NCI-H82 (cell line): ENCODE measurements around the gene CYTIP.

Source experiments
- DNase-seq: peaks from one replicate; lab custom pipeline; 2025; lab: John Stamatoyannopoulos, UW

Gene CYTIP

DNA sequence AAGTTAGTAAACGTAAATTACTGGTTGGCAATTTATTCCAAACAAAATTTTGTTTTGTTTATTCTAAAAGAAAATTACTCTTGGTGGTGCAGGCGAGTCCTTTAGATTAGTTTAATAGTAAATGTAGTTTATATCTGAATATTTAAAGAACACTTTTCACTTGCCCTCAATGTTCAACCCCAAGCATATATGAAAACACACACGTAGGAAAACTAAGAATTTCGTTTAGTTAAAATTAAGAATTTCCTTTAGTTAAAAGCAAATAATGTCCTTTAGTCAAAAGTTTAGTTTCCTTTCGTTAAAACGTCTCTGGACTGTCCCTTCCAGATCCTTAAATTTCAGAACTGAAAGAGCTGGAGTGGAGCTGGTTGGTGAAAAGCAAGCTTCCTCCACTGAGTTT, 19.1 kb upstream of the CYTIP start:
- DNase-seq = no peak

DNA sequence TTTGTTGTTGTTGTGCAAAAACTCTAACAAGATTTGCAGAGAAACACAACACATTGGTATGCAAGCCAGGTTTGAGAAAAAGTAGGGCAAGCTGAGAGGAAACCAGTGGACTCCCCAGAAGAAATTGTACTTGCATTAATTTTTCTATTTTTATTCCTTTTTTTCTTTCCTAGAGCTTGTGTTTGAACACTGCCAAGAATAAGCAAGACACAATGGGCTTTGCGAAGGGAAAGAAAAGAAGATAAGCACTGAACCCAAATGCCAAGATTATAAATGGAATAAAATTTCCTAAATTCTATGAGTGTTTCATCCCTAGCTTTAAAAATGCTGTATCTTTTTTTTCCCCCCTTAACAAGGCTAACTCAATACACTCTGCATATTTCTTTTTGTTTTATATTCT, 17.0 kb upstream of the CYTIP start:
- no peak for DNase-seq

DNA sequence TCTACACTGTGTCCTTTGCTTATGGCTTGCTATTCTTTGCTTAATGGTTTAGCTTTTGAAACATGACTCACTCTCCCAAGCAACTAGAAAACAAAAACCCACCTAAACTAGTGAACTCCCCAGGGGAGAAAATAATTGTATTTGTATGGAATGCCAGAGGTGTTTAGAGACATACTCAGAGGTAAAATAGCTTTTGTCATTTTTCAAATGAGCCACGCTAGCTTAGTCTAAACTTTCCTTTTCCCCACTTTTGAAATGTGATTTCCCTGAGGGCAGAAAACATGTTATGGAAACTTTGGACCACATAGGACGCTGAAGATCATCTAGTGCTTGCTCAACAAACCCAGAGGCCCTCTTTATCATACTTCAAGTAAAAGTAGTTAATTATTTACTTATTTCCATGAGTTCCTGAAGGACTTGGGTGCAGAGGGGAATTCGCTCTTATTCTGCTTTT, 16.5 kb upstream of the CYTIP start:
- DNase-seq = no peak

DNA sequence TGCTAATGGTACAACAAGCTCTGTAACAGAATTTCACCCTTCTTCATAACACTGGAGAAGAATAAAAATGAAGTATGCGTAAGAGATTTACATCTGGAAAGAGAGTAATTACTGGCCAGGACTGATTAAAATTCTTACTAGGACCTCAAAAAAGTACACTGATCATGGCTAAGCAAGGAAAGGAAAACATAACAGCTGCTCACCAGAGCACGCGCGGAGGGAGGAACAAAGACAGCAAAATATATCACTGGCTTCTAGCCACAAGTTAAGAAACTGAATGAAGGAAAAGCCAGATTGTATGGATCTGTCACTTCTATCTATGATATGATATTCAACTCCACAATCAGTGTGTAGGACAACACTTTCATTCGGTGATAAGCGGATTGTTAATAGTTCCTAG, 15.6 kb upstream of the CYTIP start:
- DNase-seq = no peak

DNA sequence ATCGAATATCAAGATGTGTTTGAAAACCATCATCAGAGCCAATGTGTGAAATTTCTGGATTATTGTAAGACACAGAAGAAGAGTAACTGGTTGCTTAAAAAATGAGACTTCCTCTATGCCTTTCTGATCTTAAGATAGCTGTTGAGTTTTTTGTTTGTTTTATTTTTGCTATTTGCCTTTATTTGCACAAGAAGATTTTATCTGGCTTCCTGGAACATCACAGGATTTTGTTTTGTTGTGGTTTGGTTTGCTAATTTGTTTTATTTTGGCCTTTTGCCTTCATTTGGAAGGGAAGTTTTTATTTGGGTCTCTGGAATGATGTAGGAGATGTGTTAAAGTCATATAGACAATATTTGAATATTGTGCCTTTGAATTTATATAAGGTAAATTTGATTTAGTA, 3.9 kb upstream of the CYTIP start:
- no peak for DNase-seq

DNA sequence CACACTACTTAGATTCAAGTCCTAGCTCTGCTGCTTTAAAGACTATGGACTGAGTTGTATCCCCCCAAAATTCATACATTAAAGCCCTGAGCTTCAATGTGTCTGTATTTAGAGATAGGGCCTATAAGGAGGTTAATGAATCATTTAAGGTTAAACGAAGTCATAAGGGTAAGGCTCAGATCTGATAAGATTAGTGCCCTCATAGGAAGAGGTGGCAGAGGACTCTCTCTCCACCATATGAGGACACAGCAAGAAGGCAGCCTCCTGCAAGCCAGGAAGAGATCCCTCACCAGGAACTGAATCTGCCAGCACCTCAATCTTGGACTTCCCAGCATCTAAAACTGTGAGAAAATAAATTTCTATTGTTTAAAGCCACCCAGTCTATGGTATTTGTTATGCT, 3.1 kb upstream of the CYTIP start:
- no peak for DNase-seq

DNA sequence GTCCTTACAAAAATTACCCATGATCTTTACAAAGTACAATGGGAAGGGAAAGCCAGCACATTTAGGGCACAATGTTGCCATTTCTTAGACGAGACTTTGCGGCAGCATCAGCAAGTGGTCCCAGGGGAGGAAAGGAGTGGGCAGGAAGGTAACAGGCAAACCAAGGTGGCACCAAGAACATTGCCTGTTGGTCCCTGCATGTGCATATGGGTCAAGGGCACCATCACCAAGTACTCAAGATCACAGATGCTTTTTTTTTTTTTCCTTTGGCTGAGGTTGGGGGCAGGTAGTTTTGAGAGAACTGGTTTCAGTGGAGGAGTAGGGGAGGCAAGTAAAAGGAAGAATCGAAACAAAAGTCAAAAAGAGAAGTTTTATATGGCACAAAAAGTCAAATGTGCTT, 752 bp upstream of the CYTIP start:
- DNase-seq = no peak

DNA sequence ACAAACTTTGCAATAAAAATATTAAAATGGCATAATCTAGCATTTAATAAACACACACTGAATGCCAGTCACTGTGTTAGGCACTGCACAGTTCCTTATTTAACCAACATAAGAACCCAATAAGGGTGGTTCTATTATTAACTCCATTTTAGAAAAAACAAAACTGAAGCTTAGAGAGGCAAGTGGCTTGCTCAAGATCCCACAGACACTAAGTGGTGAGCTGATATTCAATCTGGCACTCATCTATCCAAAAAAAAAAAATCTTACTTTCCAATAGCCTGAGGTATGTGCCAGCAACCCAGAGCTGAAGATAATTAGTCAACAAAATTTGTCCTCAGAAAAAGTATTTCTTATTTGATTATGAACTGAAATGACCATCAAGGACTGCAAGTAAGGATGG, 799 bp downstream of the CYTIP start:
- no peak for DNase-seq

DNA sequence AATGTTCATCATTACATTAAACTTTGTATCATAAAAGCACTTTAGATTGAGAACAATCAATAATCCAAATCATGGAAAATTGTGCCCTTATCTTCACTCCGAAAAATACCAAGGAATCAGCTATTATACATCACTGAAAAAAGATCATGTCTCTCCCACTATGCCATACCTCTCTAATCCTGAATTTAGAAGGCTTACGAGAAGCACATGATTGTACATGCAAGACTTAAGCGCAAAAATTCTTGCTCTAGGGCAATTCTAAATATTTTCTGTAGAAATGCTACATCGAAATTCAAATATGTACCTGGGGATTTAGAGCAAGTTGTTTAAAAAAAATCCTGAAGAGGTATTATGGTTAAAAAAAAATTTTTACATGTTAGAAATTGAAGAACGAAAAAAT, 1.3 kb downstream of the CYTIP start:
- DNase-seq = no peak

DNA sequence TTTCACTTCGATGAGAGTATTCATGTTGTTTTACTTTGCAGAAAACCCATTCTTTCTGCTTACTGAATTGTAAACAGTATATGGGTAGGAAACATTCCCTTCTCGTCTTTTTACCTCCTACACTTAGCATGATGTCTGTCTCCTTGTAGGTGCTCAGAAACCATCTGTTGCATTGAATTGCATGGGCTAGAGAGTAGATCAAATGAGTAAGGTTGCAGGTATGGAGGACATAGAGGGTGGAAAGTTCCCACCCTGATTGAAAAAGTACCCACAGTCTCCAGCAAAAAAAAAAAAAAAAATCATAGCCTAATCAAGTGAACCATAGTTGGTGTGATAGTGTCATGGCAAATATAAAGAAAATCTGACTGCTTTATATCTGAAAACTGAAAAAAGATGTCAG, 1.7 kb downstream of the CYTIP start:
- DNase-seq = no peak

DNA sequence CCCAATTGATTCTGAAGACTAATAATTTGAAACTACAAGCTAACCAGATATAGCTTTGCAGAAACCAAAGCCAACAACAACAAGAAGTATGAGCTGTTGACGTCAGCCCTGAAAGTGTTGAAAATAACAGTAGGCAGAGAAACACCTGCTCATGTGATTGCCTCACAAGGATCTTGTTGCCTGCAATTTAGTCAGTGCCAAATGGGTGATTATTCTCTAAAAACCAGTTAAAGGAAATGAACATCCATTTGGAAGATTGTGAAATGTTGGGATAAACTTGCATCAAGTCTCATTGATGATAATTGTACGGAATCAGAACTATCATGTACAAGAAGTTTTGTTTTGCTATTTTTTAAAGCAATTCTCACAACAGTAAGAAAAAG, 2.8 kb downstream of the CYTIP start:
- no peak for DNase-seq

DNA sequence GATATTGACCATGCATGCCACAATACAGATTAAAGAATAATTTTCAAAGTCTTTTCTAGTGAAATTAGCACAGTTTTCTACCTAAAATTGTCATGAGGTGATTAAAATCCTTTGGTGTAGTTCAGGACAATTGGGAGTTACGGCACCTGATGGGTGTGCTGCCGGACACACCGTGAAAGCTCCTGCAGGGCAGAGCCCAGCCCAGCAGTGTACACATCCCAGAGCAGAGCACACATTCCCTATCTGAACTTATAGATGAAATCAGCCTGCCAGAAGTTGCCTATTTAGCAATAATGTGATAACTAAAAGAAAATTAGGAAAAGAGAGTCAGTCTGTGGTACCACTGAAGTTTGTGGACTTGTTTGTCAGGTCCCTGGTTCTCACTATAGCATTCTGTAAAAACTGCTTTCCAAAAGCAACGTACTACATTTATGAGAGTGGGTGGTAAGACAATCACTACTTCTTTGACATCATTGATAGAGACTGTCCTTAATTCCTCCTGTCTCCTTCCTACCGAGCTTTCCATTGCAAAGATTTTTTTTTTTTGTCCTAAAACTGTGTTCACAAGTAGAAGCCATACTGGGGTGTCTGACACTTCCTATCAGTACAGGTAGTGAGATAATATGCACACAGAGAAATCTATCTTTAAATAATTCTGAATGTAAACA, 3.4 kb downstream of the CYTIP start:
- no peak for DNase-seq

DNA sequence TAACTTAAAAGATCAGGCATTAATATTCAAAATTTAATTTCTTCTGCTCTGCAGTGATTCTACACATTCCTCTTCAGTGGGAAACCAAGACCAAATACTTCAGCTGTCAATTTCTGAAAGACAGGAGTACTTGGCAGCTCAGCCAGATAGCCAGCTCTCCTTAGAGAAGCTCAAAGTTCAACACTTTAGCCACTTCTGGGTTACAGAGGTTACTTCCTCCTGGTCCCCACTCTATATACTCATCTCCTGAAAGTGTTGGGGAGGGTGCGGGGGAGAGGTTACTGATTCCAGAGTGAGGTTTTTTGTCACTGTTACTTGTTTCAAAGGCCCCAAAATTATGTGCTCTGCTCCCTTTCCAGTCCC, 4.1 kb downstream of the CYTIP start:
- DNase-seq = no peak

DNA sequence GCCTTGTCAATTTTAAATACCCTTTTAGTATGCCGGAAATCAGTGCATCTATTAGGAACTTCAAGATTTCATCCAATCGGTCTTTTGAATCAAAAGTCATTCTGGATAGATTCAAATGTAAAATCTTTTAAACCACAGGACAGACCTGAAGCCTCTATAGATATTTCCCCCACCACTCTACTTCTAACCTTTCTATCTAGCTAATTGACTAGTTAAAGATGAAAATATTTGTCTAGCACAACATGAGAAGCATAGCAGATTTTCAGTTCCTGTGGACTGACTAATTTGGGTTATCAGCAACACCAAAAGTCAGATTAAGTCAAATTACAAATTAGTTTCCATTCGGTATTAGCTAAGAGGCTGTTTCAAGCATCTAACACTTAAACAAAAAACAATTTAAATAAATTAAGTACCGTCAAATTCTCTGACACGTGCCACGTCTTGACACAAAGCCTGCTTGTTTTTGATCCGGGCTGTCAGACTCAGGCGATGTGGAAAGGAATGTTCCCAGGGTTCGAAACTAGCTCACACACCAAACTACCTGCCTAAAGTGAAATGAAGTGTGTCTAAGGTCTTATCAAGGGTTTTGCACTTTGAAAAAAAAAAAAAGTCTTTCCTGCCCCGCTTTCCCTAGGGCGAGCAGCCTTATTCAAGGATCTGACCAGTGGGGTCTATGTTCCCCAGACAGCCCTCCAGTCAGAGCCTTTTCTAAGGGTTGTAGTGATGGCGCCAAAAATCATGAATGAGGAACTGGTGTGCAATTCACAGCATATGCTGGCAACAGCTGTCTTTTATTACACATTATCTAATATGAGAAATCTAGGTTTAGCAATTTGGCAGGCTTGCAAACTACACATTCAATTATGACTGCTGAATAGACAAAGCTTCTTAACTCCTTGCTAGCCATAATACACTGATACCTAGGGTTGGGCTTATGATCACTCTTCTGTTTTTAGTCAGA, 4.7 kb downstream of the CYTIP start:
- DNase-seq = no peak

DNA sequence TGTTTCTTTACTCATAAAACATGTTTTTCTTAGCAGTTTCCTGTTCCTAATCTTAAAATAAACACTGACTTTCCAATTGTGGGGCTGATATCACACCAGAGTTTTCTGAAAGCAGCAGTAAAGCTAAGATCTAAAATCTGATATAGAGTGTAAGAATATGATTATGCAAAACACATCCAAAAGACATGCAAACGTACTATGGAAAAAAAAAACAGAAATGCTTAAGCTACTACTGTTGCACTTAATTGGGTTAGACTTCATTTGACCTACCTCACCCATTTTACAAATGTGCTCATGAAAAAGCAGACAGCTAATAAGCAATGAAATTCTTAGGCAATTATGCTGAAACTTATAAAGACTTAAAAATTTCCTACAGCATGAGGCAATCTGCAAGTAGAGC, 10.5 kb downstream of the CYTIP start:
- no peak for DNase-seq

DNA sequence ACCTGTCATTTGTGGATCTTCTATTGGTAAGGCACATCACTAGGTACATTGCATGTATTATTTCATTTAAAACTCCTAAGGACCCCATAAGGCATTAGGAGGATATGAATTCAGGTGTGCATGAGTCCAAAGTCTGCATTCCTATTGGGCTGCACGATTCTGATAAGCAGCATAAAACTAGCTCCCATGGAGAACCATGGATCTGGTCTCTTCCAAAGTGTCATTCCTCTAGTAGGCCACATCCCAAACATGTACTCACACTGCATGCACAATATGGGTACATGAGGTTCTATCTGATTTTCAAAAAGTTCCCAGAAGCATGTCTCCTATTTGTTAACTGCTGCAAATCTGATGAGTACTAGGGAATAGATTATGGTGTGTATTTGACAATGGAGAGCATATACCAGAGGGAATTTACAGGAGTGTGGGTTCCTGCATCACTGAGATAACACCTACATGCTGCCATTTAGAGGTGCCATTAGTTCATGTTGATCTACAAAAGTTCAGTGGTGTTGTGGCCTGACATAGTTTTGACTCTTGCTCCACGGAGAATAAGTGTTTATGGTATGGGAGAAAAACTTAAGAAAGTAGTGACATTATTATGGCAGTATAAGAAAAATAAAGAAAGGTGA, 11.3 kb downstream of the CYTIP start:
- no peak for DNase-seq

DNA sequence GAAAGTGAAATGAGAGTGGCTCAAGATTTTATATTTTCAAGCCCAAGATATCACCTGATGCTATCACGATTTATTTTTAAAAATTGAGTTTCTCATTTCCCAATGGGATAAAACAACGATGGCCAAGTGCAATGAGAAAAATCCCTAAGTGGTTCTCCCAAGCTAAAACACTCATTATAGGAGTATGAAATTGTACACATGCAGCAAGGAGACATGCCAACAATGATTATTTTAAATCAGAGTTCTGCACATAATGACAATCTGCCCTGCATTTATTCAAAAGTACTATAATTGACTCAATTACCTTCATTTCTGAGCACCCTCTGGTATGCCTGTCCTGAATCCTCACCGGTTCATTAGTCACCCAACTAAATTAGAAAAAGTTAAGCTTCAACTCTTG, 12.7 kb downstream of the CYTIP start:
- DNase-seq = no peak

DNA sequence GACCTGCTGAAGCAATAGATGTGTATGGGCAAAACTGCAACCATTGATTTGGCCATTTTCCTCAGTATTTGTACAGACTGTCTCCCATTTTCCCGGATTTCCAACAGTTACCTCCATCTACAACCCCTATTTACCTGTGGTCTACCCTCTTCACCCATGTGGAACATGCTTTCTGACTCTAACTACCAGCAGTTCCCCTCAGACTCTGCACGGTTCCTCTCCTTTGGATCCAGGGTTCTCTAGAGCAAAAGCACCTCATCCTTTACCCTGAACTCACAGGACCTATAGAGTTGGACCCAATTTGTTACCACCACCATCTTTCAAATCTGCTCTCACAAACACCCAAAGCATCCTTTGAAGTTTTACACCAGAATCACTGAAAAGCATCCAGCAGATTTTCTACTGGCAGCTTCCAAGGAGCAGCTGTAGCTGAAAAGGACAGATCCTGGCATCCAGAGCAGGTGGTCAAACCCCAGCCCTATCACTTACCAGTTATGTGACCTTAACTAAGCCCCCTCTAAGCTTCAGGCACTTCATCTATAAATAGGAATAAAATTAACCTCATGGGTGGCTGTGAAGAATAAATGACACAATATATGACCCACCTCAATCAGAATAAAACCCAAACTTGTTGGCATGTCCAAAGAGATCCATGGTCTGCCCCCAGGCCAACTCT, 15.3 kb downstream of the CYTIP start:
- no peak for DNase-seq

DNA sequence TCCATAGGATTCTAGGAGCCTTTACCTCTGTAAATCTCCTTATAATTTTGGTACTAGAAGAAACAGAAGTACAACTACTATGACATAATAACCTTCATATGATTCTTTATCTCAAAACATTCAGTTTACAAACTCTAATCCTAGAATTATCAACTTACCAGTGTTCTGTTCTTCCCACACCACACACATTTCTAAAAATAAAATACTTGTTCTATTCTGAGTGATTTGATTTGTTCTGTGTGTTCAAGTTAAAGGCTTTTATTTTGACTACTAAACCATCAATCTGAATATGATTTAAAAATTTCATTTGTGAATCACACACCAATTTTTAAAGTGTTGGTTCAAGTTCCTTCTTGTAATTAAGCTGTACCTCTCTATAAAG, 16.0 kb downstream of the CYTIP start:
- DNase-seq = no peak

DNA sequence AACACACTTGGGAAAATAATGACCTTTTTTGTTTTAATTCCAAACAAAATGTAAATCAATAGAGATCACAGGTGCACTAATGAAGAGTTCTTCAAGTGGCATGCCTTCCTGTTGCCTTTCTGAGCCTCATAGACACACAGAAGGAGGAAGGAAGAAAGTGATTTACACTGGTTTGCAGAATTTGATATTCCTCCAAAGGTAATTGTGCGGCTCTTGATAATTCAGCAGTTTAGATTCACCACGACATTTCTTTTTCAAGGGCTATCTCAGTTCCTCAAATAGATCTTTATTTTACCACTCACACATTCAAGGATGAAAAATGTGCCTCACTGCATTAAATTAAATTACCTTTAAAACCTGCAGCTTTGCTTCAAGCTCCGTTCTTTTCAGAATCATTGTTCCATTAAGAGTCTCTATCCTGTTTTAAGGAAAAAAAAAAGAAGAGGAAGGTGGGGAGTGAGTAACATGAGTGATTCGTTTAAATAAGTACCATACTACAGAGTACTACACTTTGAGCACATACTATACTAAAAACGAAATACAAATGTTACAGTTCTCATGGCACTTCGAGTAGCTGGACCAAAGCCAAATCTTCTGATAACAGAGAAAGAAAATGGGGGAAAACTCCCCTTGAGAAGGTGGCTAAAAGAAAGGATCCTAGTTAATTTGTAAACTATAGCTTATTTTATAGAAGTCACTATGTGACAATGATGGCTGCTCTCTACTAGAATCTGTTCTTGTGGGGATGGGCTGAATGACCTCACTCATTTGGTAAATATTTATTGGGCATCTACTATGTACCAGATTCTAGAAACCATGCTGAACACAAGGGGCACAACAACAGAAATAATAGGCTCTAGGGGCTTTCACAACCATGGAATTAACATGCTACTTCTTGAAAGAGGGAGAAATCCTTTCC, 16.6 kb downstream of the CYTIP start:
- DNase-seq = no peak

DNA sequence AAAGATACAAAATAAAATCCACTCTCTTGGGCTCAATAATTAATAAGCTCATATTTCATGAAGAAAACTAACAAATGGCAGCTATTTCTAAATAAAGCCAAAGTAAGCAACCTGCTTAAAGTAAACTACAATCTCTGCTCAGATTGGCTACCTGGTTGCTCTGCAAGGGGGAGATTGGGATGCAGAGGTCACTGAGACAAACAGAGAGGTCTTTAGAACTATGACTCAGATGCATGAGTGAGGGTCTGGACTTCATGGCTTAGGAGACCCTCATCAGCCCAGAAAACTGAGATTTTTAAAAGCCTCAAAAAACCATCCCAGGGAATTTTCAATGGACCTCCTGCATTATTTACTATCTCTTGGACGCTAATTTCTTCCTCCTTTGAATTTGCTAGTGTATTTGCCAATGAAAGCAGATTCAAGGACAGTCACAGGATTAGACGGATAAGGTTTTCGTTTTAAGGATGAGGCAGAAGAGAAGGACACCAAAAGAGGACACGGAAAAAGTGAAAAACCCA, 17.4 kb downstream of the CYTIP start:
- no peak for DNase-seq
